Astrocyte (in vitro differentiated cells and primary cell): Measurements from ENCODE around the gene IPPK.

Experiments
- CTCF ChIP-seq: IDR thresholded peaks from 2 replicates; pipeline ENCODE4 v1.5.1; 2011; ENCODE audit warnings: low read depth, mild to moderate bottlenecking, inconsistent platforms, low read length, moderate library complexity; ENCODE audit not compliant: insufficient read depth
- EZH2 ChIP-seq: IDR thresholded peaks from 2 replicates; pipeline ENCODE4 v1.6.1; 2012; ENCODE audit warnings: mild to moderate bottlenecking, low read length, inconsistent platforms; ENCODE audit not compliant: insufficient read depth

GRCh38 chr9:92655366-92655765 is 14.6 kb downstream of the IPPK start:
- TF ChIP-seq CTCF (no peak), EZH2 (no peak)
